B cell (primary cell): ENCODE measurements around the gene CACTIN. TPM values are rescaled to one million over a fixed set of nuclear protein-coding genes. Genes with fewer than 3 reads are reported as not detected.

Experiments used
- ATAC-seq: fragments of 200-7000 bp; cut with Tn5 transposase; one replicate; pipeline ENCODE4 v1.10.0; 2021; ENCODE audit warnings: low read depth, mild to moderate bottlenecking, moderate number of reproducible peaks, moderate library complexity
- CTCF ChIA-PET: fragments of 350-600 bp; sonication (Branson Sonifier 250); formaldehyde crosslinking; loops from one replicate; lab custom pipeline; 2021; ENCODE audit warnings: antibody characterized with exemption, inconsistent platforms; lab: Charles Lee
- POLR2A ChIA-PET: fragments of 350-600 bp; sonication (Branson Sonifier 250); formaldehyde crosslinking; loops from one replicate; lab custom pipeline; 2021; ENCODE audit warnings: antibody characterized with exemption; lab: Charles Lee
- DNase-seq: peaks from one replicate; pipeline ENCODE4 v3.0.0; 2013
- H2AFZ ChIP-seq: 2 replicates; pipeline ENCODE4 v1.6.1; 2012; ENCODE audit warnings: mild to moderate bottlenecking, low read depth, low read length; ENCODE audit not compliant: insufficient read depth, poor library complexity, severe bottlenecking
- H3K27ac ChIP-seq, 2 donors: 1 replicate in 1 of 2; 2 replicates in 1 of 2; pipeline ENCODE4 v1.5.1; 2012 to 2013; ENCODE audit warnings: low read length in 2 of 2, mild to moderate bottlenecking in 2 of 2, moderate library complexity in 1 of 2
- H3K27me3 ChIP-seq, 4 experiments: fragments of 200-600 bp in 1 of 4; sonication (generic) in 1 of 4; replicated peaks in 1 of 4; 1 replicate in 2 of 4; 2 replicates in 2 of 4; pipeline versions ENCODE4 v1.6.1 to v1.7.0; 2013 to 2016; ENCODE audit warnings: low read length in 3 of 4, mild to moderate bottlenecking in 2 of 4, mixed read lengths in 1 of 4, moderate library complexity in 1 of 4; ENCODE audit not compliant: insufficient read depth in 4 of 4, control insufficient read depth in 3 of 4; ENCODE audit errors: control extremely low read depth in 1 of 4
- H3K36me3 ChIP-seq, 2 experiments: replicated peaks in 1 of 2; 1 replicate in 1 of 2; 2 replicates in 1 of 2; pipeline versions ENCODE4 v1.6.1 to v1.7.1; 2013; ENCODE audit warnings: low read length in 1 of 2; ENCODE audit not compliant: insufficient read depth in 2 of 2, control insufficient read depth in 1 of 2; ENCODE audit errors: control extremely low read depth in 1 of 2, extremely low read depth in 1 of 2
- H3K4me1 ChIP-seq, 2 donors: fragments of 200-600 bp in 1 of 2; sonication (generic) in 1 of 2; 1 replicate in 1 of 2; 2 replicates in 1 of 2; pipeline versions ENCODE4 v1.5.1 to v1.6.1; 2013 to 2017; ENCODE audit warnings: low read length in 2 of 2; ENCODE audit not compliant: control insufficient read depth in 2 of 2, insufficient read depth in 2 of 2
- H3K4me2 ChIP-seq: replicated peaks from 2 replicates; pipeline ENCODE3; 2012; ENCODE audit warnings: mild to moderate bottlenecking, low read depth, low read length; ENCODE audit not compliant: poor library complexity, severe bottlenecking
- H3K4me3 ChIP-seq, 5 experiments: fragments of 200-600 bp in 1 of 5; sonication (generic) in 1 of 5; 1 replicate in 3 of 5; 2 replicates in 2 of 5; pipeline versions ENCODE4 v1.5.1 to v1.7.0; 2011 to 2016; ENCODE audit warnings: low read length in 4 of 5, mild to moderate bottlenecking in 4 of 5, low read depth in 2 of 5, control low read depth in 1 of 5, moderate library complexity in 1 of 5; ENCODE audit not compliant: insufficient read depth in 1 of 5; ENCODE audit errors: control extremely low read depth in 1 of 5, extremely low read depth in 1 of 5
- H3K79me2 ChIP-seq: fragments of 200-600 bp; sonication (generic); one replicate; pipeline ENCODE4 v1.6.0; 2016; ENCODE audit warnings: low read length; ENCODE audit not compliant: control insufficient read depth, insufficient read depth
- H3K9ac ChIP-seq: fragments of 200-600 bp; sonication (generic); 2 replicates; pipeline ENCODE4 v1.6.1; 2017; ENCODE audit warnings: mild to moderate bottlenecking, low read length, moderate library complexity
- H3K9me3 ChIP-seq, 3 donors: one replicate each; pipeline versions ENCODE4 v1.6.1 to v1.7.1; 2013; ENCODE audit warnings: low read length in 2 of 3; ENCODE audit not compliant: control insufficient read depth in 2 of 3, insufficient read depth in 1 of 3; ENCODE audit errors: control extremely low read depth in 1 of 3
- H4K20me1 ChIP-seq: 2 replicates; pipeline ENCODE4 v1.6.0; 2012; ENCODE audit warnings: mild to moderate bottlenecking, low read length; ENCODE audit not compliant: insufficient read depth, control insufficient read depth, poor library complexity, severe bottlenecking
- H3K27ac Mint-ChIP-seq: one replicate; pipeline ENCODE4 v1.8.0; 2021; ENCODE audit warnings: mixed read lengths
- H3K27me3 Mint-ChIP-seq: one replicate; pipeline ENCODE4 v1.8.0; 2021; ENCODE audit warnings: mixed read lengths
- H3K4me1 Mint-ChIP-seq: one replicate; pipeline ENCODE4 v1.8.0; 2021; ENCODE audit warnings: mixed read lengths
- H3K4me3 Mint-ChIP-seq: one replicate; pipeline ENCODE4 v1.8.0; 2021; ENCODE audit warnings: mixed read lengths
- H3K9me3 Mint-ChIP-seq: one replicate; pipeline ENCODE4 v1.8.0; 2022; ENCODE audit warnings: mixed read lengths; ENCODE audit not compliant: insufficient read depth
- CTCF ChIP-seq: fragments of 200-600 bp; IDR thresholded peaks from one replicate; pipeline ENCODE4 v1.8.0; 2022; ENCODE audit warnings: antibody characterized with exemption, mild to moderate bottlenecking
- EZH2 ChIP-seq: IDR thresholded peaks from 2 replicates; pipeline ENCODE4 v1.6.1; 2012; ENCODE audit warnings: borderline replicate concordance, low read depth, mild to moderate bottlenecking, moderate library complexity, low read length; ENCODE audit not compliant: insufficient read depth, poor library complexity, severe bottlenecking
- WGBS: methylation state at CpG from one replicate; pipeline ENCODE4 v1.1.5; 2013; ENCODE audit warnings: missing lambda C conversion rate; ENCODE audit not compliant: insufficient coverage; 5-methylcytosine and 5-hydroxymethylcytosine counted together
- intact Hi-C: fragments of 100-400 bp; cut with micrococcal nuclease; formaldehyde crosslinking; loops from one replicate; pipeline ENCODE4 v1.10.0; 2022
- polyA plus RNA-seq: library from polyadenylated mRNA; depleted of rRNA; stranded (reverse); fragments of >200 nt; gene quantifications from 2 replicates; pipeline ENCODE4 v1.2.3, GENCODE V29; 2012
- total RNA-seq, 2 donors: library from RNA; stranded (reverse); fragments of 120-200 nt in 1 of 2; gene quantifications; 1 replicate in 1 of 2; 2 replicates in 1 of 2; pipeline versions ENCODE4 v1.2.3 to v1.2.4, GENCODE V29; 2013 to 2022

The CACTIN gene
- total and polyA plus RNA-seq, 2 donors (not counting 1 experiment from before 2014, with no cell fraction given), result 40.6 to 41.8 TPM

GRCh38 chr19:3643674-3644313 is 17.2 kb upstream of the CACTIN start:
- no peak overlapping the region for H3K9ac ChIP-seq
- DNase-seq (no peak), ATAC-seq (no peak)
- POLR2A ChIA-PET, result no interaction called here
- H4K20me1 ChIP-seq, result no peaks in the 10 kb centered on the region
- H3K36me3 ChIP-seq, result peaks cover 0 to 11% of the 10 kb centered on the region in 2 experiments
- intact Hi-C loops, result no loop called here
- no peaks in the 10 kb centered on the region for H3K79me2 ChIP-seq
- H2AFZ ChIP-seq, result no peak overlapping the region
- H3K27ac Mint-ChIP-seq, result no peak overlapping the region
- 93% methylated on average over 26 of the region's 28 CpGs for WGBS
- CTCF ChIA-PET, result no interaction called here
- no peaks in the 10 kb centered on the region for H3K9me3 Mint-ChIP-seq
- H3K27me3 ChIP-seq, result no peaks in the 10 kb centered on the region
- H3K27ac ChIP-seq, result no peak overlapping the region
- no peaks in the 10 kb centered on the region for H3K27me3 Mint-ChIP-seq
- H3K4me3 ChIP-seq, result no peak overlapping the region
- H3K4me3 Mint-ChIP-seq, result no peak overlapping the region
- H3K9me3 ChIP-seq, result peaks cover 0 to 4% (median 0%) of the 10 kb centered on the region in 3 donors
- no peak overlapping the region for H3K4me2 ChIP-seq
- TF ChIP-seq CTCF, result no peak
- no peak for TF ChIP-seq EZH2
- no peaks in the 10 kb centered on the region for H3K4me1 ChIP-seq
- no peaks in the 10 kb centered on the region for H3K4me1 Mint-ChIP-seq

GRCh38 chr19:3642987-3643673 is 16.5 kb upstream of the CACTIN start:
- Histone ChIP-seq H3K4me1 (no peaks in the 10 kb centered on the region), H3K79me2 (no peaks in the 10 kb centered on the region), H3K4me2 (no peak overlapping the region), H2AFZ (no peak overlapping the region), H3K36me3 (peaks cover 0 to 11% of the 10 kb centered on the region in 2 experiments), H3K27ac (no peak overlapping the region), H3K9me3 (peaks cover 0 to 4% (median 0%) of the 10 kb centered on the region in 3 donors), H3K4me3 (no peak overlapping the region), H3K27me3 (no peaks in the 10 kb centered on the region), H3K9ac (no peak overlapping the region), H4K20me1 (no peaks in the 10 kb centered on the region)
- DNase-seq (no peak), ATAC-seq (peak; percentile 31)
- POLR2A ChIA-PET, result no interaction called here
- H3K27ac Mint-ChIP-seq, result no peak overlapping the region
- 95% methylated on average over 32 of the region's 36 CpGs for WGBS
- H3K9me3 Mint-ChIP-seq, result no peaks in the 10 kb centered on the region
- CTCF ChIA-PET, result no interaction called here
- no peaks in the 10 kb centered on the region for H3K27me3 Mint-ChIP-seq
- TF ChIP-seq EZH2 (no peak), CTCF (no peak)
- H3K4me1 Mint-ChIP-seq, result no peaks in the 10 kb centered on the region
- no peak overlapping the region for H3K4me3 Mint-ChIP-seq
- intact Hi-C loops, result no loop called here
